K562 (cell line): Measurements from ENCODE around the gene GLIPR2. TPM values are rescaled to one million over a fixed set of nuclear protein-coding genes. Genes with fewer than 3 reads are reported as not detected.

Experiments used
- ATAC-seq: fragments of 200-7000 bp; cut with Tn5 transposase; 3 replicates; pipeline ENCODE4 v1.9.1; 2020; ENCODE audit warnings: moderate library complexity
- BruUV-seq: library from RNA; stranded (reverse); fragments of 400-500 nt; replicated peaks from 2 replicates; lab custom pipeline; 2021; lab: Mats Ljungman, UMichigan
- CTCF ChIA-PET: fragments of 300-600 bp; formaldehyde crosslinking; extraction: SDS; loops from one replicate; lab custom pipeline; 2021; ENCODE audit warnings: low intra/inter-chr PET ratio; lab: Yijun Ruan, JAX
- POLR2A ChIA-PET: fragments of 300-600, 350-650 bp; sonication (Branson Sonifier 250); formaldehyde crosslinking; extraction: SDS; loops from one replicate; lab custom pipeline; 2021; ENCODE audit warnings: antibody characterized with exemption, inconsistent platforms; lab: Yijun Ruan, JAX
- DNase-seq, 4 experiments: peaks; one replicate each; pipeline versions ENCODE4 v3.0.0 to v3.0.0-alpha.2; 2011 to 2018; ENCODE audit warnings: low spot score in 3 of 4, mixed read lengths in 3 of 4; ENCODE audit errors: extremely low read depth in 1 of 4
- FAIRE-seq: peaks from 2 replicates; lab custom pipeline; 2011; peaks lifted over from hg19 to GRCh38; lab: Jason Lieb, UNC
- H2AFZ ChIP-seq: 2 replicates; pipeline ENCODE4 v1.6.0; 2011; ENCODE audit warnings: low read depth, low read length, control low read depth, inconsistent platforms
- H3K27ac ChIP-seq: fragments of 200-600 bp; 3 replicates; pipeline ENCODE4 v1.8.0; 2011; ENCODE audit warnings: low read depth, mild to moderate bottlenecking, control low read depth, inconsistent platforms, low read length, moderate library complexity, mixed read lengths; ENCODE audit errors: extremely low read depth
- H3K27me3 ChIP-seq, 2 experiments: fragments of 300-600 bp in 1 of 2; 2 replicates in 1 of 2; 3 replicates in 1 of 2; pipeline versions ENCODE4 v1.6.0 to v1.8.0; 2011; ENCODE audit warnings: inconsistent platforms in 2 of 2, low read length in 2 of 2, mild to moderate bottlenecking in 1 of 2, mixed read lengths in 1 of 2, moderate library complexity in 1 of 2; ENCODE audit not compliant: control insufficient read depth in 2 of 2, insufficient read depth in 2 of 2
- H3K36me3 ChIP-seq: fragments of 300-600 bp; 3 replicates; pipeline ENCODE4 v1.8.0; 2011; ENCODE audit warnings: mild to moderate bottlenecking, low read length, inconsistent platforms; ENCODE audit not compliant: control insufficient read depth, insufficient read depth
- H3K4me1 ChIP-seq, 2 experiments: fragments of 200-600 bp in 1 of 2; replicated peaks in 1 of 2; 2 replicates in 1 of 2; 3 replicates in 1 of 2; pipeline versions ENCODE4 v1.5.1 to v1.8.0; 2011; ENCODE audit warnings: inconsistent platforms in 2 of 2, low read length in 2 of 2, mild to moderate bottlenecking in 1 of 2, mixed read lengths in 1 of 2, moderate library complexity in 1 of 2; ENCODE audit not compliant: control insufficient read depth in 2 of 2, insufficient read depth in 2 of 2
- H3K4me2 ChIP-seq: 2 replicates; pipeline ENCODE4 v1.6.1; 2011; ENCODE audit warnings: low read length, control low read depth, inconsistent platforms, mixed read lengths; ENCODE audit not compliant: insufficient read depth
- H3K4me3 ChIP-seq: fragments of 200-600 bp; sonication (generic), shearing (Covaris generic); 2 replicates; pipeline ENCODE4 v1.5.1; 2016; ENCODE audit warnings: control low read depth, inconsistent platforms
- H3K79me2 ChIP-seq: fragments of 200-600 bp; 3 replicates; pipeline ENCODE4 v1.8.0; 2011; ENCODE audit warnings: low read length, inconsistent platforms; ENCODE audit not compliant: control insufficient read depth, insufficient read depth
- H3K9ac ChIP-seq, 2 experiments: 2 replicates each; pipeline versions ENCODE4 v1.6.0 to v1.6.1; 2011; ENCODE audit warnings: low read depth in 2 of 2, low read length in 2 of 2, control low read depth in 1 of 2, inconsistent platforms in 1 of 2, mild to moderate bottlenecking in 1 of 2, mixed read lengths in 1 of 2; ENCODE audit not compliant: insufficient read depth in 1 of 2
- H3K9me1 ChIP-seq: one replicate; pipeline ENCODE4 v1.6.0; 2011; ENCODE audit warnings: inconsistent platforms, mild to moderate bottlenecking, low read length, moderate library complexity; ENCODE audit not compliant: control insufficient read depth, insufficient read depth
- H3K9me3 ChIP-seq: replicated peaks from 2 replicates; pipeline ENCODE4 v1.5.1; 2011; ENCODE audit warnings: low read depth, low read length, inconsistent platforms; ENCODE audit not compliant: control insufficient read depth, insufficient read depth
- H4K20me1 ChIP-seq: replicated peaks from 2 replicates; pipeline ENCODE4 v1.6.1; 2011; ENCODE audit warnings: low read length, inconsistent platforms, mixed read lengths; ENCODE audit not compliant: control insufficient read depth, insufficient read depth
- BHLHE40 ChIP-seq: IDR thresholded peaks from 2 replicates; pipeline ENCODE4 v1.6.1; 2011; ENCODE audit warnings: low read length, improper control_type of control experiment
- CHCHD3 ChIP-seq: fragments of 250-450 bp; sonication (Bioruptor Pico); IDR thresholded peaks from 2 replicates; pipeline ENCODE4 v2.1.2; 2022; ENCODE audit warnings: mild to moderate bottlenecking
- FOSL1 ChIP-seq: fragments of 200-800 bp; sonication (Bioruptor generic); conservative IDR thresholded peaks from 2 replicates; pipeline ENCODE4 v1.6.1; 2016; ENCODE audit warnings: missing genetic modification characterization, missing compliant biosample characterization
- HEY1 ChIP-seq: fragments of 250-450 bp; sonication (Bioruptor Pico); IDR thresholded peaks from 2 replicates; pipeline ENCODE4 v1.5.0; 2020; ENCODE audit warnings: mild to moderate bottlenecking, moderate library complexity, borderline replicate concordance
- JUN ChIP-seq, 2 experiments: sonication (generic) in 1 of 2; formaldehyde crosslinking in 1 of 2; IDR thresholded peaks; 2 replicates each; pipeline versions ENCODE4 v1.6.1 to v1.8.0; 2012 to 2022; ENCODE audit warnings: borderline replicate concordance in 2 of 2, mild to moderate bottlenecking in 2 of 2, improper control_type of control experiment in 1 of 2, low read depth in 1 of 2, low read length in 1 of 2, missing genetic modification reagents in 1 of 2
- MAZ ChIP-seq, 2 experiments: fragments of 450-650 bp in 1 of 2; sonication (generic) in 1 of 2; formaldehyde crosslinking; IDR thresholded peaks in 1 of 2; conservative IDR thresholded peaks in 1 of 2; 2 replicates each; pipeline versions ENCODE4 v1.4.0 to v1.5.0; 2020; ENCODE audit warnings: mild to moderate bottlenecking in 1 of 2, missing genetic modification reagents in 1 of 2
- MYC ChIP-seq, 2 experiments: fragments of 250-450 bp in 1 of 2; sonication (Bioruptor Pico) in 1 of 2; IDR thresholded peaks; 2 replicates each; pipeline versions ENCODE4 v1.5.1 to v1.6.1; 2012 to 2021; ENCODE audit warnings: low read depth in 2 of 2, borderline replicate concordance in 1 of 2, improper control_type of control experiment in 1 of 2, low read length in 1 of 2, mild to moderate bottlenecking in 1 of 2, moderate library complexity in 1 of 2
- NFIC ChIP-seq: fragments of 450-650 bp; IDR thresholded peaks from 2 replicates; pipeline ENCODE4 v1.6.1; 2017; ENCODE audit warnings: mild to moderate bottlenecking, inconsistent platforms
- NFIX ChIP-seq: fragments of 250-450 bp; sonication (Bioruptor Pico); IDR thresholded peaks from 2 replicates; pipeline ENCODE4 v1.4.0; 2020; ENCODE audit warnings: low read depth, mild to moderate bottlenecking, moderate library complexity
- NR3C1 ChIP-seq: sonication (generic); formaldehyde crosslinking; IDR thresholded peaks from 2 replicates; pipeline ENCODE4 v1.8.1; 2022; ENCODE audit warnings: missing genetic modification reagents
- PHF21A ChIP-seq: fragments of 450-650 bp; IDR thresholded peaks from 2 replicates; pipeline ENCODE4 v1.6.1; 2017; ENCODE audit warnings: low read depth, borderline replicate concordance
- POLR2AphosphoS2 ChIP-seq: IDR thresholded peaks from 2 replicates; pipeline ENCODE4 v1.6.1; 2012; ENCODE audit warnings: low read length, improper control_type of control experiment
- RCOR1 ChIP-seq, 2 experiments: IDR thresholded peaks; 2 replicates each; pipeline ENCODE4 v1.6.1; 2012; ENCODE audit warnings: low read depth in 2 of 2, low read length in 2 of 2, borderline replicate concordance in 1 of 2, improper control_type of control experiment in 1 of 2
- SMAD1 ChIP-seq: fragments of 150-350 bp; IDR thresholded peaks from 2 replicates; pipeline ENCODE4 v1.6.1; 2014; ENCODE audit warnings: low read length, low read depth; ENCODE audit not compliant: partially characterized antibody
- TCF3 ChIP-seq: sonication (generic); formaldehyde crosslinking; IDR thresholded peaks from 2 replicates; pipeline ENCODE4 v1.4.0; 2020; ENCODE audit warnings: mild to moderate bottlenecking, missing genetic modification reagents
- WGBS: fragments of 100-300 bp; shearing (Covaris generic); methylation state at CpG from one replicate; pipeline ENCODE4 v1.1.6; 2016; ENCODE audit warnings: low coverage, mixed read lengths; ENCODE audit not compliant: insufficient coverage; ENCODE audit errors: missing lambda C conversion rate; 5-methylcytosine and 5-hydroxymethylcytosine counted together
- in situ Hi-C: fragments of 300-500 bp; cut with MboI; formaldehyde crosslinking; loops from 4 replicates; pipeline ENCODE4 v1.15.0; 2018; ENCODE audit warnings: inconsistent platforms, mixed read lengths
- intact Hi-C: fragments of 100-400 bp; cut with micrococcal nuclease; formaldehyde crosslinking; loops from 2 replicates; pipeline ENCODE4 v1.14.2; 2022
- polyA plus RNA-seq, 8 experiments: library from polyadenylated mRNA; depleted of rRNA in 4 of 8; stranded (reverse) in 5 of 8; unstranded in 3 of 8; fragments of >200 nt; fragmentation: Nextera tagmentation in 2 of 8; fragmentation: Illumina TruSeq in 1 of 8; extraction: Ambion mirVana in 2 of 8; extraction: Trizol in 1 of 8; gene quantifications; 2 replicates each; pipeline versions ENCODE4 v1.2.1 to v1.2.3, GENCODE V29; 2011 to 2014; ENCODE audit warnings: inconsistent platforms in 1 of 8, missing spikeins in 1 of 8
- total RNA-seq, 7 experiments: library from RNA; depleted of rRNA in 6 of 7; stranded (reverse); fragments of >200 nt in 6 of 7; fragmentation: Illumina TruSeq in 2 of 7; extraction: Trizol in 2 of 7; gene quantifications; 2 replicates each; pipeline versions ENCODE4 v1.2.1 to v1.2.3, GENCODE V29; 2011 to 2021; ENCODE audit warnings: low replicate concordance in 1 of 7
- TF ChIP-seq, protein P1 (sequence below): fragments of 450-650 bp; conservative IDR thresholded peaks from 2 replicates; pipeline ENCODE4 v1.6.1; 2016; ENCODE audit warnings: missing genetic modification characterization, low read depth, mild to moderate bottlenecking, control low read depth, missing compliant biosample characterization
- TF ChIP-seq, protein P2 (sequence below), 2 experiments: fragments of 450-650 bp in 1 of 2; sonication (generic) in 1 of 2; formaldehyde crosslinking in 1 of 2; IDR thresholded peaks in 1 of 2; conservative IDR thresholded peaks in 1 of 2; 2 replicates each; pipeline versions ENCODE4 v1.6.1 to v1.8.1; 2016 to 2023; ENCODE audit warnings: mild to moderate bottlenecking in 2 of 2, moderate library complexity in 2 of 2, inconsistent platforms in 1 of 2, missing genetic modification reagents in 1 of 2

Gene GLIPR2
- total and polyA plus RNA-seq, 9 of the 15 experiments (the other 6 are each of a cell fraction or from before 2014, with no cell fraction given): 1.4 to 8.8 (median 2.9) TPM

DNA sequence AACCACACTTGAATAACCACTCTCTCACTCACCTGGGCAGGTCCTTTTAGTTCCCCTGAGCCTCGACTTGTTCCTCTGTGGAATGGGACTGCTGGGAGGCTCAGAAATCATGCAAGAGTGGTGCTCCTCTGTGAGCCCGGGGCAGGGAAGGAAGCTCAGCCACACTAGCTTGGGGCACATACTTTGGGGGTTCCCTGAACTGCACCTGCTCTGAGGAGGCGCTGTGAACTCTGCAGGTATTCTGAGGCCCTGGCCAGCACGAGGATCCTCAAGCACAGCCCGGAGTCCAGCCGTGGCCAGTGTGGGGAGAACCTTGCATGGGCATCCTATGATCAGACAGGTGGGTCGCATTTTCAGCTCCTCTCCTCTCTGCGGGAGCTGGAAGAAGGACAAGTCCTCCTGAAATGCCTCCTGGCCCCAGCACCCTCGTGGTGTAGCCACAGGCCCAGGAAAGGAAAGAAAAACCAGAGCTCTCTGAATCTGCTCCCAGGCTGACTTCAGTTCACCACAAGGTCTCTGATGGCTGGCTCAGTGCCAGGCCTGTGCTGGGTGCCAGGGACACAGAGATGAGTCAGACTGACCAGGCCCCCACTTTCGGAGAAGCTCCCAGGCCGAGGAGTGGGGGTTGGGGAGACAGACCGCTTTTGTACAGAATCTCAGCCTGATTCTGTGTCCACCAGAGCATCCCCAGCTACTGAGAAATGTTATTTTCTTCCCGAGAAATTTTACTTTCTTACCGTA lies 11.9 kb downstream of the GLIPR2 start:
- peak; percentile 58 for ATAC-seq
- in situ Hi-C loops: no loop called here
- H2AFZ ChIP-seq: no peak overlapping the region
- no TSS peak for BruUV-seq
- H3K27me3 ChIP-seq: no peaks in the 10 kb centered on the region
- no peaks in the 10 kb centered on the region for H3K9me1 ChIP-seq
- H4K20me1 ChIP-seq: no peaks in the 10 kb centered on the region
- CTCF ChIA-PET: no interaction called here
- H3K27ac ChIP-seq: no peak overlapping the region
- no peaks in the 10 kb centered on the region for H3K36me3 ChIP-seq
- H3K9ac ChIP-seq: peak overlapping the region in 1 of 2 experiments; percentile 43; a peak in 1 of 4 replicates
- H3K4me2 ChIP-seq: no peak overlapping the region
- peak; percentile 45 to 68 (median 50) for DNase-seq
- intact Hi-C loops: no loop called here
- H3K4me3 ChIP-seq: no peak overlapping the region
- no peaks in the 10 kb centered on the region for H3K79me2 ChIP-seq
- no peak for FAIRE-seq
- 31% methylated on average over 9 of the region's 14 CpGs for WGBS
- H3K4me1 ChIP-seq: peaks cover 11 to 26% of the 10 kb centered on the region in 2 experiments; a peak in 4 of 5 replicates
- POLR2A ChIA-PET: interaction anchor here (1.4 to 1.5 kb wide), 2 partner anchors 12 to 67 kb away, joined by 3 to 5 read pairs; partner anchors contain the start of gene GLIPR2
- H3K9me3 ChIP-seq: no peaks in the 10 kb centered on the region
- TF ChIP-seq SMAD1 (peak; percentile 52), BHLHE40 (peak; percentile 44; the same call in 1 of the 2 replicates), POLR2AphosphoS2 (no peak), NFIX (CRISPR knock-in tag) (peak; percentile 30; the same call in 1 of the 2 replicates), NFIC (peak; percentile 98), JUN (IDR thresholded peaks at IDR 0.05; ENCODE audit: borderline replicate concordance, low read depth, low read length) (0 out of 2 replicates have a peak, but pooled peaks have one; percentile 49), JUN (CRISPR knock-in tag; IDR thresholded peaks at IDR 0.05; ENCODE audit: borderline replicate concordance) (no peak), HEY1 (CRISPR knock-in tag) (no peak), TCF3 (CRISPR knock-in tag) (no peak), NR3C1 (CRISPR knock-in tag) (no peak), RCOR1 (IDR thresholded peaks at IDR 0.05; ENCODE audit: borderline replicate concordance in 1 of 2, low read depth in 2 of 2, low read length in 2 of 2) (0 out of 4 replicates have a peak, but pooled peaks of 1 of the 2 experiments have one; percentile 20), MAZ (CRISPR knock-in tag; conservative IDR thresholded peaks at IDR 0.05 in 1 of 2, IDR thresholded peaks at IDR 0.05 in 1 of 2) (peak in 1 of 2 experiments; percentile 53; a peak in 1 of 4 replicates), FOSL1 (tag) (peak; percentile 63), MYC (IDR thresholded peaks at IDR 0.05; ENCODE audit: low read depth, low read length) (no peak), MYC (CRISPR knock-in tag; IDR thresholded peaks at IDR 0.05; ENCODE audit: borderline replicate concordance, low read depth) (no peak), CHCHD3 (CRISPR knock-in tag) (no peak), PHF21A (no peak)
- TF ChIP-seq, protein P1, sequence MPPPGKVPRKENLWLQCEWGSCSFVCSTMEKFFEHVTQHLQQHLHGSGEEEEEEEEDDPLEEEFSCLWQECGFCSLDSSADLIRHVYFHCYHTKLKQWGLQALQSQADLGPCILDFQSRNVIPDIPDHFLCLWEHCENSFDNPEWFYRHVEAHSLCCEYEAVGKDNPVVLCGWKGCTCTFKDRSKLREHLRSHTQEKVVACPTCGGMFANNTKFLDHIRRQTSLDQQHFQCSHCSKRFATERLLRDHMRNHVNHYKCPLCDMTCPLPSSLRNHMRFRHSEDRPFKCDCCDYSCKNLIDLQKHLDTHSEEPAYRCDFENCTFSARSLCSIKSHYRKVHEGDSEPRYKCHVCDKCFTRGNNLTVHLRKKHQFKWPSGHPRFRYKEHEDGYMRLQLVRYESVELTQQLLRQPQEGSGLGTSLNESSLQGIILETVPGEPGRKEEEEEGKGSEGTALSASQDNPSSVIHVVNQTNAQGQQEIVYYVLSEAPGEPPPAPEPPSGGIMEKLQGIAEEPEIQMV: no peak
- TF ChIP-seq, protein P2, sequence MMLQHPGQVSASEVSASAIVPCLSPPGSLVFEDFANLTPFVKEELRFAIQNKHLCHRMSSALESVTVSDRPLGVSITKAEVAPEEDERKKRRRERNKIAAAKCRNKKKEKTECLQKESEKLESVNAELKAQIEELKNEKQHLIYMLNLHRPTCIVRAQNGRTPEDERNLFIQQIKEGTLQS (IDR thresholded peaks at IDR 0.05): peak; percentile 65
- TF ChIP-seq, protein P2 (CRISPR knock-in tag; conservative IDR thresholded peaks at IDR 0.05): no peak
